Vagina (tissue), 2 donors: ENCODE measurements around the gene SCRT2. TPM values are rescaled to one million over a fixed set of nuclear protein-coding genes. Genes with fewer than 3 reads are reported as not detected.

Source experiments
- DNase-seq, 2 donors: peaks; one replicate each; pipeline ENCODE4 v3.0.0-alpha.2; 2017; ENCODE audit errors: extremely low spot score in 2 of 2
- H3K27ac ChIP-seq: fragments of 200-600 bp; sonication (generic); one replicate; pipeline ENCODE4 v1.5.1; 2019
- H3K27me3 ChIP-seq: fragments of 200-600 bp; sonication (generic); one replicate; pipeline ENCODE4 v1.5.1; 2019
- H3K36me3 ChIP-seq, 2 donors: fragments of 200-600 bp; sonication (generic); one replicate each; pipeline ENCODE4 v1.5.1; 2017 to 2019
- H3K4me1 ChIP-seq: fragments of 200-600 bp; sonication (generic); one replicate; pipeline ENCODE4 v1.5.1; 2019
- H3K4me3 ChIP-seq, 2 donors: fragments of 200-600 bp; sonication (generic); 1 replicate in 1 of 2; 2 replicates in 1 of 2; pipeline ENCODE4 v1.5.1; 2016 to 2019
- H3K9me3 ChIP-seq: fragments of 200-600 bp; sonication (generic); one replicate; pipeline ENCODE4 v1.5.1; 2019
- CTCF ChIP-seq, 3 experiments: fragments of 450-650 bp in 2 of 3; fragments of 200-600 bp in 1 of 3; sonication (generic) in 1 of 3; IDR thresholded peaks; one replicate each; pipeline ENCODE4 v1.5.1; 2017 to 2019; ENCODE audit warnings: antibody characterized with exemption in 3 of 3, mild to moderate bottlenecking in 2 of 3, moderate library complexity in 2 of 3
- POLR2A ChIP-seq, 2 donors: fragments of 450-650 bp; IDR thresholded peaks; one replicate each; pipeline ENCODE4 v1.6.1; 2017; ENCODE audit warnings: antibody characterized with exemption in 2 of 2, mild to moderate bottlenecking in 2 of 2, moderate library complexity in 2 of 2
- POLR2AphosphoS5 ChIP-seq, 2 donors: sonication (generic); formaldehyde crosslinking; IDR thresholded peaks; one replicate each; pipeline ENCODE4 v1.9.0; 2017; ENCODE audit warnings: antibody characterized with exemption in 2 of 2, mild to moderate bottlenecking in 2 of 2, low read depth in 1 of 2; ENCODE audit not compliant: insufficient read depth in 1 of 2
- intact Hi-C: fragments of 100-400 bp; cut with DNase I; formaldehyde crosslinking; loops from one replicate; pipeline ENCODE4 v1.15.1; 2023
- total RNA-seq: library from RNA; depleted of rRNA; stranded (reverse); fragments of >200 nt; gene quantifications from one replicate; pipeline ENCODE4 v1.2.3, GENCODE V29; 2016

Gene SCRT2
- total RNA-seq, 1 donor from 2014 or later, result not detected

GRCh38 chr20:625360-625932 lies 50.2 kb downstream of the SCRT2 start:
- intact Hi-C loops, result no loop called here
- Histone ChIP-seq H3K4me3 (no peak overlapping the region), H3K27me3 (no peaks in the 10 kb centered on the region), H3K9me3 (no peaks in the 10 kb centered on the region), H3K27ac (no peak overlapping the region), H3K4me1 (no peaks in the 10 kb centered on the region), H3K36me3 (no peaks in the 10 kb centered on the region)
- DNase-seq, result no peak
- TF ChIP-seq CTCF (IDR thresholded peaks at IDR 0.05) (no peak), POLR2A (IDR thresholded peaks at IDR 0.05) (no peak), POLR2AphosphoS5 (IDR thresholded peaks at IDR 0.05; ENCODE audit: insufficient read depth in 1 of 2, low read depth in 1 of 2) (no peak)

DNA sequence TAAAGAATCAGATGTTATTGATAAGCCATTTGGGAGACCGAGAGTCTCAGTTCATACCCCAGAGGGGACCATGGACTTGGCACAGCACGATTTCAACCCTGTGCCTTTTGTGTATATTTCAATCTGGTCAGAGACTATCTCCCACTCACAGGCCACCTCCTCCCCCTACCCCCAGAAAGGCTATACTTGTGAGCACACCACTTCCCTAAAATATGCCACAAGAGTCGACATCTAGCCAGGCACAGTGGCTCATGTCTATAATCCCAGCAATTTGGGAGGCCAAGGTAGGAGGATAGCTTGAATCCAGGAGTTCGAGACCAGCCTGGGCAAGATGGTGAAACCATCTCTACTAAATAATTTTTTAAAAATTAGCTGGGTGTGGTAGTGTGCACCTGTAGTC lies 51.9 kb downstream of the SCRT2 start:
- no peaks in the 10 kb centered on the region for H3K4me1 ChIP-seq
- H3K9me3 ChIP-seq, result no peaks in the 10 kb centered on the region
- H3K27ac ChIP-seq, result no peak overlapping the region
- TF ChIP-seq POLR2AphosphoS5 (IDR thresholded peaks at IDR 0.05; ENCODE audit: insufficient read depth in 1 of 2, low read depth in 1 of 2) (no peak), CTCF (IDR thresholded peaks at IDR 0.05) (no peak), POLR2A (IDR thresholded peaks at IDR 0.05) (no peak)
- no peaks in the 10 kb centered on the region for H3K36me3 ChIP-seq
- no peaks in the 10 kb centered on the region for H3K27me3 ChIP-seq
- intact Hi-C loops, result no loop called here
- DNase-seq, result no peak
- H3K4me3 ChIP-seq, result no peak overlapping the region

GRCh38 chr20:623021-623420 lies 52.6 kb downstream of the SCRT2 start:
- Histone ChIP-seq H3K27me3 (no peaks in the 10 kb centered on the region), H3K4me1 (no peaks in the 10 kb centered on the region), H3K27ac (no peak overlapping the region), H3K36me3 (no peaks in the 10 kb centered on the region), H3K9me3 (peaks cover 3% of the 10 kb centered on the region), H3K4me3 (no peak overlapping the region)
- TF ChIP-seq CTCF (IDR thresholded peaks at IDR 0.05) (no peak), POLR2A (IDR thresholded peaks at IDR 0.05) (no peak), POLR2AphosphoS5 (IDR thresholded peaks at IDR 0.05; ENCODE audit: insufficient read depth in 1 of 2, low read depth in 1 of 2) (no peak)
- intact Hi-C loops, result no loop called here
- DNase-seq, result no peak

- Histone ChIP-seq H3K4me1 (no peaks in the 10 kb centered on the region), H3K9me3 (peaks cover 6% of the 10 kb centered on the region), H3K27me3 (no peaks in the 10 kb centered on the region), H3K27ac (no peak overlapping the region), H3K36me3 (no peaks in the 10 kb centered on the region), H3K4me3 (no peak overlapping the region)
- intact Hi-C loops, result no loop called here
- TF ChIP-seq POLR2AphosphoS5 (IDR thresholded peaks at IDR 0.05; ENCODE audit: insufficient read depth in 1 of 2, low read depth in 1 of 2) (no peak), CTCF (IDR thresholded peaks at IDR 0.05) (no peak), POLR2A (IDR thresholded peaks at IDR 0.05) (no peak)
- no peak for DNase-seq
These were observed 53.4 kb downstream of the SCRT2 start for GRCh38 chr20:622161-622560.

- Histone ChIP-seq H3K27me3 (no peaks in the 10 kb centered on the region), H3K4me1 (no peaks in the 10 kb centered on the region), H3K9me3 (peaks cover 6% of the 10 kb centered on the region), H3K27ac (no peak overlapping the region), H3K36me3 (no peaks in the 10 kb centered on the region), H3K4me3 (no peak overlapping the region)
- intact Hi-C loops, result no loop called here
- TF ChIP-seq CTCF (IDR thresholded peaks at IDR 0.05), result no peak
- DNase-seq, result no peak
These were observed 54.4 kb downstream of the SCRT2 start for GRCh38 chr20:621125-621756.
